Omental fat pad (tissue), 4 donors: Measurements from ENCODE around the gene PIBF1. TPM values are rescaled to one million over a fixed set of nuclear protein-coding genes. Genes with fewer than 3 reads are reported as not detected.

Experiments
- ATAC-seq: fragments of 150-250 bp; one replicate; pipeline ENCODE4 v1.9.1; 2016; ENCODE audit warnings: mild to moderate bottlenecking, moderate library complexity; ENCODE audit not compliant: low FRiP score
- DNase-seq: peaks from one replicate; pipeline ENCODE4 v3.0.0-alpha.2; 2019; ENCODE audit warnings: low spot score
- CTCF ChIP-seq, 3 donors: fragments of 450-650 bp; IDR thresholded peaks; one replicate each; pipeline ENCODE4 v1.5.1; 2016 to 2017; ENCODE audit warnings: antibody characterized with exemption in 3 of 3, mild to moderate bottlenecking in 3 of 3, moderate library complexity in 2 of 3
- total RNA-seq, 4 donors: library from RNA; depleted of rRNA; stranded (reverse); fragments of >200 nt; gene quantifications; one replicate each; pipeline ENCODE4 v1.1.0, GENCODE V29; 2016

PIBF1 gene
- total RNA-seq, 4 donors from 2014 or later: 12.0 to 25.2 (median 14.8) TPM

- no peak for DNase-seq
- no peak for ATAC-seq
- no peak for TF ChIP-seq CTCF (IDR thresholded peaks at IDR 0.05)
These were observed 170.7 kb downstream of the PIBF1 start for GRCh38 chr13:72952529-72953141.

DNA sequence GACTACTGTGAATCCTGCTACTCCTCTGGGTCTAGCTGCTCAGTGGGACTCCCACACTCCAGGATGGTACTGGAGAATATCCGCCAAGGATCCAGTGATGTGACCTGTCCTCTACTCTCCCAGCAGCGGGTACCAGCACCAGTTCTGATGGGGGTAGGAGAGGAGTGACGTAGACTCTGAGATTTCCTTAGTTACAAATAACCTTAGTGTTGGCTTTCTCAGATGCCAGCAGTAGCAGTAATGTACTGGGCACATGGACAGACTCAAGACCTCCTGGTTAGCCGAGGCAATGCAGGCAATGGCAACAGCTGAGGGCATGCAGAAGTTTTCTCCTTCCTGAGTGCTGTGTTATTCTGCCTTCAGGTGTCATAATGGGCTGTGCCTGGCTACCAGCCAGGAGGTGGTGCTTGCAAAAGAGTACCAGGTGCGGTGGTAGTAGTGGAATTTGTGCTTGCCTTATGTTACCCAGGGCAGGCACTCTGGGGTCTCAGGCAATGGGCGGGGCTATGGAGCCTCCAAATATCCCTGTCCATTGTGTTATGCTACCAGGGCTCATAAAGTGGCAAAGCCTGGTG, 171.5 kb downstream of the PIBF1 start:
- ATAC-seq (no peak), DNase-seq (no peak)
- no peak for TF ChIP-seq CTCF (IDR thresholded peaks at IDR 0.05)

GRCh38 chr13:72959643-72960042, 177.7 kb downstream of the PIBF1 start:
- TF ChIP-seq CTCF (IDR thresholded peaks at IDR 0.05): no peak
- no peak for ATAC-seq
- no peak for DNase-seq

- no peak for ATAC-seq
- no peak for DNase-seq
- TF ChIP-seq CTCF (IDR thresholded peaks at IDR 0.05): no peak
These were observed 178.2 kb downstream of the PIBF1 start for GRCh38 chr13:72960114-72960513.

DNA sequence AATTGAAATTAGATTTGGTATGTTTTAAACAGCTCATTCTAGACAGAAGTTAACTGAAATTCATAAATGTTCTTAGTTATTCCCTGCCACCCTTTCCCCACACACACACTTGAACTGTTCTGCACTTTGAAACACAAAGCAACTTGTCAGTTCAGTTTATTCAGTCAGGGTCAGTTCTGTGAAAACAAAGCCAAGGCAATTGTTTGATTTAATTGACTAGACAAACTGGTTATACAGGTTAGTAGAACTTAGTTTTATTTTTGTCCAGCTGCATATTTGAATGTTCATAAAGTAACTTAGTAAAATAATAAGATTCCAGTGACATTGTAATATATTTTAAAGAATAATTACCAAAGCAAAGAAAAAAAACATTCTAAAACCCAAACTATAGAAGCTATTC, 178.6 kb downstream of the PIBF1 start:
- DNase-seq (no peak), ATAC-seq (no peak)
- TF ChIP-seq CTCF (IDR thresholded peaks at IDR 0.05): no peak

- TF ChIP-seq CTCF (IDR thresholded peaks at IDR 0.05): no peak
These were observed 181.8 kb downstream of the PIBF1 start for GRCh38 chr13:72963762-72964161.

GRCh38 chr13:72970301-72970880, 188.5 kb downstream of the PIBF1 start:
- no peak for TF ChIP-seq CTCF (IDR thresholded peaks at IDR 0.05)
- ATAC-seq: no peak
- no peak for DNase-seq

More at GRCh38 chr13:72963762-72964161, 181.8 kb downstream of the PIBF1 start:
- DNase-seq (no peak), ATAC-seq (no peak)
